Effector memory CD8-positive, alpha-beta T cell (primary cell): ENCODE results near the gene RASGRP1.

Source experiments
- ATAC-seq: fragments of 150-1000 bp; cut with Tn5 transposase; replicated peaks from 2 replicates; pipeline ENCODE4 v1.10.0; 2021; ENCODE audit warnings: mild to moderate bottlenecking, moderate library complexity
- DNase-seq, 3 experiments: peaks; one replicate each; pipeline ENCODE4 v3.0.0; 2021
- H3K27ac Mint-ChIP-seq, 2 donors: one replicate each; pipeline ENCODE4 v1.8.0; 2022; ENCODE audit warnings: mild to moderate bottlenecking in 2 of 2, mixed read lengths in 2 of 2, moderate library complexity in 2 of 2
- H3K27me3 Mint-ChIP-seq, 2 donors: one replicate each; pipeline ENCODE4 v1.8.0; 2022; ENCODE audit warnings: mixed read lengths in 2 of 2
- H3K36me3 Mint-ChIP-seq: one replicate; pipeline ENCODE4 v1.8.0; 2022; ENCODE audit warnings: mild to moderate bottlenecking, moderate library complexity, mixed read lengths; ENCODE audit not compliant: insufficient read depth
- H3K4me1 Mint-ChIP-seq, 2 donors: one replicate each; pipeline ENCODE4 v1.8.0; 2022; ENCODE audit warnings: low read depth in 2 of 2, mixed read lengths in 2 of 2
- H3K4me3 Mint-ChIP-seq, 2 donors: one replicate each; pipeline ENCODE4 v1.8.0; 2022; ENCODE audit warnings: mild to moderate bottlenecking in 2 of 2, mixed read lengths in 2 of 2, moderate library complexity in 2 of 2
- H3K9me3 Mint-ChIP-seq, 2 donors: one replicate each; pipeline ENCODE4 v1.8.0; 2022; ENCODE audit warnings: mixed read lengths in 2 of 2

RASGRP1 gene

DNA sequence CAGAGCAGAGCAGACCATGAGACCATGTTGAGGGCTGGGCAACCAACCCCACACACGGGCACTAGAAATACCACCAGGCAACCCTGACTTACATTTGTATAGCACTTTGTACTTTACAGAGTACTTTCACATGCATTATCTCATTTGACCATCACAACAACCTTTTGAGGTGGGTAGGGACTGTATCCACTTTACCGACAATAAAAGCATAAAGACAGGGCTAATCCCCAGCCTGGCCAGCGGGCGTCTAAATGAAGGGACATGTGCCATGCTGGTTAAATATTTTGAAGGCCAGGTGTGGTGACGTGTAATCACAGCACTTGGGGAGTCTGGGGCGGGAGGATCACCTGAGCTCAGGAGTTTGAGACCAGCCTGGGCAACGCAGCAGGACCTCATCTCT is 23.6 kb downstream of the RASGRP1 start:
- H3K4me1 Mint-ChIP-seq = peaks cover 70 to 90% of the 10 kb centered on the region in 2 donors
- peak overlapping the region; percentile 4 to 71 for H3K27ac Mint-ChIP-seq
- peaks cover 21% of the 10 kb centered on the region for H3K36me3 Mint-ChIP-seq
- no peaks in the 10 kb centered on the region for H3K9me3 Mint-ChIP-seq
- ATAC-seq = peak; percentile 14
- H3K27me3 Mint-ChIP-seq = no peaks in the 10 kb centered on the region
- peak overlapping the region; percentile 56 to 62 for H3K4me3 Mint-ChIP-seq
- DNase-seq = no peak

DNA sequence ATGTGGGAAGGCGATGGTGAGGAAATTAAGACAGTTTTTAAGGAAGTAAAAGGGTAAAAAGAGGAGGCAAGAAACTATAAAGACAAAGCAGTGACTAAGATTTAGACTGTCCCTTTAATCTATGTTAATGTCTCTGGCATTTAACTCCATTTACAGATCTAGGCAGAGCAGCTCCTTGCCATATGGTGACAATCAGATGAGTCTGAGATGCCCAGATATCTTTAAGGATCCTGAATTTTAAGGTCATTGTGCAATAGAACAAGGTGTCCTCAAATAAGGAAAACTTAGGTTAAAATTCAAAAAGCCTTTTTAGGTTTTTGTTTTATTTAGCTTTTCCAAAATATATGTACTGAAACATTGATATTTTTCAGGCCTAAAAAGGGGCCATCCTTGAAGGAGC is 24.1 kb downstream of the RASGRP1 start:
- H3K36me3 Mint-ChIP-seq = peaks cover 26% of the 10 kb centered on the region
- H3K4me3 Mint-ChIP-seq = peak overlapping the region; percentile 41 to 56
- peak overlapping the region; percentile 4 to 71 for H3K27ac Mint-ChIP-seq
- H3K27me3 Mint-ChIP-seq = no peaks in the 10 kb centered on the region
- ATAC-seq = no peak
- no peak for DNase-seq
- H3K9me3 Mint-ChIP-seq = no peaks in the 10 kb centered on the region
- H3K4me1 Mint-ChIP-seq = peaks cover 71 to 91% of the 10 kb centered on the region in 2 donors

DNA sequence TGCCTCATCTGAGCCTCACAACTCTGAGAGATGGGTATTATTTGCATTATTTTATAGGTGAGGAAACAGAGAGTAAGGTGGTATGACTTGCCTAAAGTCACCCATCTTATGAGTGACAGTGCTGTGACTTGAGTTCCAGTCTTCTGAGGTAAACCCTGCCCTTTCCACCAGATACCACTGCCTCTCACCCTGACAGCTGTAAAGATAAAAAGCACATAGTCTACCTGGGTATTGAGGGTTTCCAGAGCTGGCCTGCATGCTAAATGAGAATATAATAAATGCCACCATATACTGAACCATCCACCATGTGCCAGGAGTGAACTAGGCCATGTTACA is 25.6 kb downstream of the RASGRP1 start:
- H3K27ac Mint-ChIP-seq = peak overlapping the region; percentile 59 to 91
- H3K4me1 Mint-ChIP-seq = peaks cover 74 to 91% of the 10 kb centered on the region in 2 donors
- H3K27me3 Mint-ChIP-seq = no peaks in the 10 kb centered on the region
- DNase-seq = no peak
- peaks cover 27% of the 10 kb centered on the region for H3K36me3 Mint-ChIP-seq
- peak overlapping the region; percentile 70 for H3K4me3 Mint-ChIP-seq
- peak; percentile 47 for ATAC-seq
- H3K9me3 Mint-ChIP-seq = no peaks in the 10 kb centered on the region

DNA sequence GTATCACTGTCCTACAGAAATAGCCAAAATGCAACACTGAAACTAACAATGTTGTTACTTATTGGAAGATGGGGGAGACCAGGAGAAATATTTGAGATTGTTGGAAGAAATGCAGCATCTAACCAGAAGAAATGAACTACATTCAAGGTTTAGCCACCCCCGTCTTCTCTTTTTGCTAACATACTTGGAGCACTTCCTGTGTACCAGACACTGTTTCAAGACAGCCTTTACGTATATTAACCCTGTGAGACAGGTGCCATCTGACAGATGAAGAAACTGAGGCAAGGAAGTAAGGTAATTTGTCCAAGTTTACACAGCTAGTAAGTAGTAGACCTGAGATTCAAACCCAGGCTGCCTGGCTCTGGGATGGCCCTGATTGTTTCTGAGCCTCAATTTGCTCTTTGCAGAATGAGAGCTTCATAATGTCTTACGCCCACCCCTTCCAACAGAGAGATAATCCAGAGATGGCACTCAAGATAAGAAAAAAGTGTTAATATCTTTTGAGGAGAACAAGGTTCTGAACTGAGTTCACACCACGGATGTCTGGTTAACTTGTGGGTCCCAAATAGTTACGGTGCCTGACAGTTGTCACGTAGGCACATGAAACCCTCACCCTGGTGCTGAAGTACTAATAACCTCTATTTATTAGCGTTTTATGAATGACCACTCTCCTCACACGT is 26.1 kb downstream of the RASGRP1 start:
- Mint-ChIP-seq H3K4me1 (peaks cover 75 to 90% of the 10 kb centered on the region in 2 donors), H3K27me3 (no peaks in the 10 kb centered on the region), H3K4me3 (peak overlapping the region; percentile 70), H3K9me3 (no peaks in the 10 kb centered on the region), H3K36me3 (peaks cover 27% of the 10 kb centered on the region), H3K27ac (peak overlapping the region; percentile 59 to 91)
- ATAC-seq = peak; percentile 72
- DNase-seq = peak in 1 of 3 experiments; percentile 18

DNA sequence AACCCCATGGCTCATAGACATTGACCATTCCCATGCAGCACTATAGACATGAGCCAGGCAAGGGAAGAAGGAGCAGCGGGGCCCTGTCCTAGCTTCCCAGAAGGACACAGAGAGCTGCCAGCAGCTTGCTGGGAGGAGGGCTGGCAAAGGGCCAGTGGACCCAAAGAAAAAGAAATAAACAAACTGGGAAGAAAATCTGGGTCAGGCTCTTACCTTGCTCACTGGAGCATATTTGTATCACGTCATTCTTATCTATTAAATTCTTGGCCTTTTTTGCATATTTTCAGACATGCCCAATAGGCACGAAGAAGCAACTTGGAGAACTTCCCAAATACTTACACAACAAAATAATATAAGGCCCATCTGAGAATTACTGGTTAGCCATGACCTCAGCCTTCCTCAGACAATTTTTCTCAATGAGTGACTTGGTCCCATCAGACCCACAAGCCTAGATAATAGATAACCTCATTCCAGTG is 28.4 kb downstream of the RASGRP1 start:
- no peak for ATAC-seq
- Mint-ChIP-seq H3K4me3 (peak overlapping the region; percentile 33 to 56), H3K27ac (peak overlapping the region; percentile 59 to 91), H3K4me1 (peaks cover 74 to 94% of the 10 kb centered on the region in 2 donors), H3K27me3 (no peaks in the 10 kb centered on the region), H3K36me3 (peaks cover 33% of the 10 kb centered on the region), H3K9me3 (no peaks in the 10 kb centered on the region)
- DNase-seq = no peak

DNA sequence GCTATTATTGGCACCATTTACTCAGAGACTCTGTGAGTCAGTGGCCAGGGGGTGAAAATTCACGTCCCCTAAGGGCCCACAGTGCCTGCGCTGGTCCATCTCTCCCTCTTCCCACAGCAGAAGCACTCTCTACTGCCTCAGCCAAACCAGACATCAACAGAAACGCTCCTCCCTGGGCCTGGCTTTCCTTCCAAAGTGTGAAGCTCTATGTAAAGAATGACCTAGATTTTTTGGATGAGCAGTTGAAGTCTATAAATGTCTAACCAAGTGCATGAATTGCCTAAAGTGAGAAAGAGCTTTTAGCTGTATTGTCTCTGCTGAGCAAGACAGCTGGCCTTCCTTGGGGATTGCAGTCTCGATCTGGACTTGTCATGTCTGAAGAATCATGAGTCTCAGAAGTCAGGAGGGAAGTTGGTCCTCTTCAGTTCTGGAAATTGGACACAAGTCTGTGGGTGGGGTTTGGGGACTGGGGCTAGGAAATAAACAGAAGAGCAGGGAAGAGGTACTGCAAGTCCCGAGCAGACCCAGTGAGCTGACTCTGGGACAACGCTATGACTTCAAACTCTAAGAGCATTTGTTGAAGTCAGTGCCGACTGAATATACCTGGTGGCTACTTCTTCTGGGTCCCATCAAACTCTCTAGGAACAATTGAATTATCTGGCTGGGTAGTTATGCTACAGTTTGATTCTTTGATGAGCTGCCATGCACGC is 29.0 kb downstream of the RASGRP1 start:
- peak overlapping the region; percentile 33 to 56 for H3K4me3 Mint-ChIP-seq
- no peaks in the 10 kb centered on the region for H3K9me3 Mint-ChIP-seq
- H3K4me1 Mint-ChIP-seq = peaks cover 72 to 94% of the 10 kb centered on the region in 2 donors
- no peaks in the 10 kb centered on the region for H3K27me3 Mint-ChIP-seq
- H3K36me3 Mint-ChIP-seq = peaks cover 33% of the 10 kb centered on the region
- no peak for DNase-seq
- H3K27ac Mint-ChIP-seq = peak overlapping the region; percentile 59 to 91
- no peak for ATAC-seq

DNA sequence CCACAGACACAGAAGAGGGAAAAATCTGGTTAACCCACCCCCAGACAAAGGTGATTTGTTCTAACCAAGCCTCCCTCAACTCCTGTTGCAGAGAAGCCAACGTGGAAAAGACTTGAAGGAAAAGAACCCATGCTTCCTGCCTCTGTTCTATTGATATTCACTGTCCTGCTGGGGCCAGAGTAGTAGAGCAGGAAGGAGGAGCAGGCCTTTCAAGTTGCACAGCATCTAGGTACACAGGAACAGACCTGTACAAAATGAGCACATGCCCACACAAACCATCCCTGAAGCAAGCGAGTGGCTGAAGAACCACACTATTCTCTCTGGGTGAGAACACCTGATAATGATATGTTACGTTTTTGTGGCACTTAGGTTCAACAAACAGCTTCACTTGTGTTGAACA is 29.9 kb downstream of the RASGRP1 start:
- Mint-ChIP-seq H3K9me3 (no peaks in the 10 kb centered on the region), H3K27ac (peak overlapping the region; percentile 59 to 91), H3K4me1 (peaks cover 73 to 95% of the 10 kb centered on the region in 2 donors), H3K4me3 (peak overlapping the region; percentile 13 to 56), H3K36me3 (peaks cover 39% of the 10 kb centered on the region), H3K27me3 (no peaks in the 10 kb centered on the region)
- ATAC-seq = no peak
- no peak for DNase-seq

DNA sequence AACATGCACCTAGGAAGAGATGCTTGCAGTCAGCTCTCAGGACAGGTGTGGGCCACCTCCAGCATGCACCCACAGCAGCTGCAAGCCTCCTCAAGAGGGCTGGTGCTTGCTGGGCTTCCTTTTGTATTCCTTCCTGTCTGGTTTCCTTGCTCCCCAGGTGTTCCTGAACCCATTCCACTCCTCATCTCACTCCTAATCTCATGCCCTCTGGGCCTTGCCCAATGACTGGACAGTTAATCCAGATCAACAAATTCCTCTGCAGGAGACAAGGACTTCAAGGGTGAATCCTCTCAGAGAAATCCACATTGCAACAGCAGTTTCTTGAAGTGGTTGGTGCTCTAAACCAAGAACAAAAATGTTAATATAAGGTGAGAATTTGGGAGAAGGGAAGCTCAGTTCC is 30.7 kb downstream of the RASGRP1 start:
- Mint-ChIP-seq H3K9me3 (no peaks in the 10 kb centered on the region), H3K4me1 (peaks cover 73 to 94% of the 10 kb centered on the region in 2 donors), H3K36me3 (peaks cover 39% of the 10 kb centered on the region), H3K27me3 (no peaks in the 10 kb centered on the region), H3K27ac (peak overlapping the region; percentile 59 to 91), H3K4me3 (peak overlapping the region; percentile 45 to 56)
- ATAC-seq (no peak), DNase-seq (no peak)

DNA sequence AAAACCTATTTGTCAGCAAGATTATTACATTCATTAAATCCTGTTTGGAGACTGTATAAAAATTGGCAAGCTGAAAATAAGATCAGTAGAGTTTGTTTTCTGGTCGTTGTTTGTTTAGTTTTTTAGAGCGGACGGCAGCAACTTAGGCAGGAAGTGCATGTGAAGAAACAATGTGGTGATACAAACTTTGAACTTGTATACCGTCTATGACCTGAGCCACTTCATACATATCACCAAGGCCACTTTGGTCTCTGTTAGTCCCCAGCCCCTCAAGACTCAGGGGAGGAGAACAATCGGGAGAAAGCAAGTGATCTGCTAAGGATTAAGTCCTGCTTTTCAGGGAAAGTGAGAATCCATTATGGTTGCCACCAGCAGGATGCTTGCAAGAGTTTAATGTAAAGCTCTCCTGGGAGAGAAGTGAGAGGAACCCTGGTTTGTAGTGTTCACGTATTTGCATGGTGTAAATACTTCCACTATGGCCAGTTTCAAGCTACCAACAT is 31.1 kb downstream of the RASGRP1 start:
- Mint-ChIP-seq H3K27ac (peak overlapping the region; percentile 59 to 91), H3K9me3 (no peaks in the 10 kb centered on the region), H3K27me3 (no peaks in the 10 kb centered on the region), H3K4me3 (peak overlapping the region; percentile 45 to 56), H3K36me3 (peaks cover 39% of the 10 kb centered on the region), H3K4me1 (peaks cover 73 to 93% of the 10 kb centered on the region in 2 donors)
- no peak for DNase-seq
- peak; percentile 63 for ATAC-seq

DNA sequence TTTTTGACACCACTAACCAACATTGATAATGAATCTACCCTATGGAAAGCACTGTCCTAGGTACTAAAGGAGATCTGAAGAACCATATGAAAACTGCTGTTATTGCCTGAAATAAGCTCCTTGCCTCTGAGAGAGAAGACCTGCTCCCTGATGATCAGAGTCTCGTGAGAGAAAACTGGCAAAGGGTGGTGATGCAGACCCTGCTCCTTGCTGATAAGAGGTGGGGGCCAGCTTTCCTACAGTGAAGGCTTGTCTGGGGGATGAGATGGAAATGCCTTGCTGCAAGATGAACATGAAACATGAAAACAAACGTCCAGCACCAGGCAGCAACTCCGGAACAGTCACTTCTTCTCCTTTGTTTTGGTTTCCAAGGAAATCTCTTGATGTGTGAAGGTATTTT is 31.9 kb downstream of the RASGRP1 start:
- DNase-seq = no peak
- ATAC-seq = no peak
- H3K4me3 Mint-ChIP-seq = peak overlapping the region; percentile 45 to 56
- H3K4me1 Mint-ChIP-seq = peaks cover 72 to 91% of the 10 kb centered on the region in 2 donors
- peaks cover 39% of the 10 kb centered on the region for H3K36me3 Mint-ChIP-seq
- H3K27ac Mint-ChIP-seq = peak overlapping the region; percentile 59 to 91
- H3K9me3 Mint-ChIP-seq = no peaks in the 10 kb centered on the region
- no peaks in the 10 kb centered on the region for H3K27me3 Mint-ChIP-seq

DNA sequence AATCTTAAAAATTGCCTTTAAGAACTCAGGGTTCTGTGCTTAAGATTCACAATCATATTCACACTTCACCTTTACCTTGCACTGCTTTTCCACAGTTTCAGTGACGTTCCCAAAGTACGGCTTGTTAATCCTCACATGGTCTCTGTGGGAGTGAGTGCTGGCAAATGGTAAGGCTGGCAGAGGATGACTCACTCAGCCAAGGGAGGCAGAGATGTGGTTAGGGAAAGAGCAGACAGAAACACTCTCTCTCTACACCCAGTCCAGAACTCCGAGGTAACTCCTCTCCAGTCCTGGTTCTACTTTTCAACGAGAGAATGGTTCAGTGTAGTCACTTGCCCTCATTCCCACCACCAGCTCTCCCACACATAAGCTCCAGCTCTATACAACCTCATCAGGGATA is 33.1 kb downstream of the RASGRP1 start:
- no peak for DNase-seq
- H3K4me1 Mint-ChIP-seq = peaks cover 67 to 92% of the 10 kb centered on the region in 2 donors

DNA sequence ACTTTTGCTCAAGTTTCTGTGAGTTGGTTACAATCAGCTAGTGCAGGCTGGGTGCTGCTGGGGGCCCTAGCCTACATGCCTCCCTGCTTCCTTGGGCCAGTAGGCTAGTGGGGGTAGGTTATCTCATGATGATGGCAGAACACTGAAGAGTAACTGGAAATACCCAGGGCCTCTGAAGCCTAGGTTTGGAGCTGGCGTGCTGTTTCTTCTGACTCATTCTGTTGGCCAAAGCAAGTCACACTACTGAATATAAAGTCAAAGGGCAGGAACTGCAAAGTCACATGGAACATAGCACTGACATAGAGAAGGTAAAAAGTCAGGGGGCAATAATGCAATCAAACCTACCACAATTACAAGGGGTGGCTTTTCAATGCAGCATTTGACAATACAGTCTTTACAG is 34.5 kb downstream of the RASGRP1 start:
- no peak for DNase-seq
- H3K36me3 Mint-ChIP-seq = peaks cover 42% of the 10 kb centered on the region
- H3K4me1 Mint-ChIP-seq = peaks cover 54 to 86% of the 10 kb centered on the region in 2 donors
- ATAC-seq = peak; percentile 41
- no peaks in the 10 kb centered on the region for H3K27me3 Mint-ChIP-seq
- peak overlapping the region in 1 of 2 donors; percentile 16 for H3K4me3 Mint-ChIP-seq
- peak overlapping the region in 1 of 2 donors; percentile 85 for H3K27ac Mint-ChIP-seq
- no peaks in the 10 kb centered on the region for H3K9me3 Mint-ChIP-seq

More for the DNA sequence above, 33.1 kb downstream of the RASGRP1 start:
- no peaks in the 10 kb centered on the region for H3K27me3 Mint-ChIP-seq
- H3K4me3 Mint-ChIP-seq = peak overlapping the region in 1 of 2 donors; percentile 9
- peak overlapping the region; percentile 59 to 85 for H3K27ac Mint-ChIP-seq
- peaks cover 38% of the 10 kb centered on the region for H3K36me3 Mint-ChIP-seq
- ATAC-seq = no peak
- no peaks in the 10 kb centered on the region for H3K9me3 Mint-ChIP-seq

DNA sequence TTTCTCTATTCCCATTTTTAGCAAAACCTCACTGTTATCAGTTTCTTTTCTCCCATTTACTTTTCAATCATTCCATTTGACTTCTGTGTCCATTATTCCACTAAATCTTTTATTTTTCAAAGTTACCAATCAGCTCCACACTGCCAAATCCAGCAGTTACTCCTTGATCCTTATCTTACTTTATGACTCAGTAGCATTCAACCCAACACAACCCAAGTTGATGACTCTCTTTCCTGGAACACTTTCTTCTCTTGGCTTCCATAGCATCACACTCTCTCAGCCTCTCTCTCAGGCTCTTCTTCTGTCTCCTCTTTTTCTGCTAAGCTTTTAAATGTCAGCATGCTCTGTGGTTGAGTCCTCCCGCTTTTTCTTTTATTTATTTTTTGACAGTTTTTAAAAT is 36.3 kb downstream of the RASGRP1 start:
- ATAC-seq (no peak), DNase-seq (no peak)
- Mint-ChIP-seq H3K4me1 (peaks cover 44 to 82% of the 10 kb centered on the region in 2 donors), H3K27ac (peak overlapping the region; percentile 7 to 42), H3K4me3 (peak overlapping the region in 1 of 2 donors; percentile 1), H3K27me3 (no peaks in the 10 kb centered on the region), H3K9me3 (no peaks in the 10 kb centered on the region), H3K36me3 (peaks cover 40% of the 10 kb centered on the region)
